HepG2 (cell line): ENCODE results near the gene SETD7. TPM values are rescaled to one million over a fixed set of nuclear protein-coding genes. Genes with fewer than 3 reads are reported as not detected.
A peak's percentile ranks its signal among the peaks of the same experiment; 100 is the strongest.

ENCODE experiments used
- AGO1 ChIP-seq: fragments of 200-400 bp; formaldehyde crosslinking; IDR thresholded peaks from 2 replicates; pipeline ENCODE4 v1.6.1; 2017; ENCODE audit warnings: mild to moderate bottlenecking, low read depth, low read length, moderate library complexity; ENCODE audit not compliant: poor library complexity, severe bottlenecking
- FOXK2 ChIP-seq: fragments of 450-650 bp; IDR thresholded peaks from 2 replicates; pipeline ENCODE4 v1.6.1; 2016
- GZF1 ChIP-seq: sonication (generic); formaldehyde crosslinking; IDR thresholded peaks from 2 replicates; pipeline ENCODE4 v1.5.1; 2020; ENCODE audit warnings: mild to moderate bottlenecking, missing genetic modification reagents
- HCFC1 ChIP-seq: fragments of 150-350 bp; IDR thresholded peaks from 2 replicates; pipeline ENCODE4 v1.6.1; 2014; ENCODE audit warnings: low read depth, low read length
- HDAC2 ChIP-seq: sonication (generic); formaldehyde crosslinking; IDR thresholded peaks from 2 replicates; pipeline ENCODE4 v1.4.0; 2020; ENCODE audit warnings: missing genetic modification reagents
- HOXA9 ChIP-seq: sonication (generic); formaldehyde crosslinking; IDR thresholded peaks from 2 replicates; pipeline ENCODE4 v1.8.1; 2022; ENCODE audit warnings: missing genetic modification reagents, mild to moderate bottlenecking, moderate library complexity, borderline replicate concordance
- ISX ChIP-seq: sonication (generic); formaldehyde crosslinking; conservative IDR thresholded peaks from 2 replicates; pipeline ENCODE4 v1.5.0; 2020; ENCODE audit warnings: missing genetic modification reagents
- MXD3 ChIP-seq: IDR thresholded peaks from 2 replicates; pipeline ENCODE4 v1.6.1; 2016; ENCODE audit warnings: mild to moderate bottlenecking, missing biosample characterization, missing genetic modification reagents
- MXD4 ChIP-seq: IDR thresholded peaks from 2 replicates; pipeline ENCODE4 v1.6.1; 2016; ENCODE audit warnings: mild to moderate bottlenecking, missing biosample characterization, missing genetic modification reagents
- MYC ChIP-seq: sonication (generic); formaldehyde crosslinking; IDR thresholded peaks from 2 replicates; pipeline ENCODE4 v1.9.0; 2021; ENCODE audit warnings: missing genetic modification reagents, borderline replicate concordance
- PLSCR1 ChIP-seq: sonication (generic); formaldehyde crosslinking; IDR thresholded peaks from 2 replicates; pipeline ENCODE4 v1.5.0; 2020; ENCODE audit warnings: missing genetic modification reagents, mild to moderate bottlenecking, borderline replicate concordance
- SMAD9 ChIP-seq: sonication (generic); formaldehyde crosslinking; IDR thresholded peaks from 2 replicates; pipeline ENCODE4 v1.5.1; 2020; ENCODE audit warnings: mild to moderate bottlenecking, missing genetic modification reagents
- SNAI1 ChIP-seq: sonication (generic); formaldehyde crosslinking; IDR thresholded peaks from 2 replicates; pipeline ENCODE4 v1.5.0; 2020; ENCODE audit warnings: mild to moderate bottlenecking, missing genetic modification reagents, borderline replicate concordance
- ZBTB3 ChIP-seq: sonication (generic); formaldehyde crosslinking; IDR thresholded peaks from 2 replicates; pipeline ENCODE4 v1.4.0; 2020; ENCODE audit warnings: low read depth, mild to moderate bottlenecking, moderate library complexity, missing genetic modification reagents, borderline replicate concordance
- ZMYM4 ChIP-seq: sonication (generic); formaldehyde crosslinking; IDR thresholded peaks from 2 replicates; pipeline ENCODE4 v1.8.1; 2023; ENCODE audit warnings: mild to moderate bottlenecking, missing genetic modification reagents
- ZNF124 ChIP-seq: sonication (generic); formaldehyde crosslinking; IDR thresholded peaks from 2 replicates; pipeline ENCODE4 v1.4.0; 2020; ENCODE audit warnings: missing genetic modification reagents
- ZNF136 ChIP-seq: sonication (generic); formaldehyde crosslinking; IDR thresholded peaks from 2 replicates; pipeline ENCODE4 v1.8.1; 2022; ENCODE audit warnings: low read depth, mild to moderate bottlenecking, moderate library complexity, missing genetic modification reagents
- ZNF24 ChIP-seq: fragments of 450-650 bp; IDR thresholded peaks from 2 replicates; pipeline ENCODE4 v1.6.1; 2017; ENCODE audit warnings: antibody characterized with exemption, mild to moderate bottlenecking
- ZNF317 ChIP-seq: sonication (generic); formaldehyde crosslinking; IDR thresholded peaks from 2 replicates; pipeline ENCODE4 v1.5.0; 2020; ENCODE audit warnings: mild to moderate bottlenecking, missing genetic modification reagents
- ZNF335 ChIP-seq: sonication (generic); formaldehyde crosslinking; IDR thresholded peaks from 2 replicates; pipeline ENCODE4 v1.4.0; 2020; ENCODE audit warnings: missing genetic modification reagents
- ZNF878 ChIP-seq: sonication (generic); formaldehyde crosslinking; IDR thresholded peaks from 2 replicates; pipeline ENCODE4 v1.8.1; 2023; ENCODE audit warnings: mild to moderate bottlenecking, missing genetic modification reagents, moderate library complexity
- ZSCAN31 ChIP-seq: sonication (generic); formaldehyde crosslinking; IDR thresholded peaks from 2 replicates; pipeline ENCODE4 v1.5.0; 2020; ENCODE audit warnings: low read depth, mild to moderate bottlenecking, missing genetic modification reagents
- polyA plus RNA-seq, 8 experiments: library from polyadenylated mRNA; depleted of rRNA in 3 of 8; stranded (reverse) in 7 of 8; unstranded in 1 of 8; fragments of >200 nt; fragmentation: Illumina TruSeq in 4 of 8; extraction: Trizol in 4 of 8; gene quantifications; 2 replicates each; pipeline versions ENCODE4 v1.2.1 to v1.2.3, GENCODE V29; 2011 to 2016; ENCODE audit warnings: low read depth in 4 of 8, missing spikeins in 1 of 8, mixed read lengths in 1 of 8; ENCODE audit not compliant: insufficient read depth in 1 of 8
- total RNA-seq, 5 experiments: library from RNA; depleted of rRNA; stranded (reverse); fragments of >200 nt; fragmentation: Illumina TruSeq; extraction: Trizol; gene quantifications; 2 replicates each; pipeline ENCODE4 v1.2.3, GENCODE V29; 2016; ENCODE audit warnings: low read depth in 1 of 5
- TF ChIP-seq, protein P1 (sequence below): sonication (generic); formaldehyde crosslinking; IDR thresholded peaks from 2 replicates; pipeline ENCODE4 v1.4.0; 2020; ENCODE audit warnings: missing genetic modification reagents
- TF ChIP-seq, protein P2 (sequence below): sonication (generic); formaldehyde crosslinking; IDR thresholded peaks from 2 replicates; pipeline ENCODE4 v1.4.0; 2020; ENCODE audit warnings: missing genetic modification reagents

The SETD7 gene
- total and polyA plus RNA-seq, 2 of the 13 experiments (the other 11 are each of a cell fraction or from before 2014, with no cell fraction given): 0.08 to 0.22 TPM

DNA sequence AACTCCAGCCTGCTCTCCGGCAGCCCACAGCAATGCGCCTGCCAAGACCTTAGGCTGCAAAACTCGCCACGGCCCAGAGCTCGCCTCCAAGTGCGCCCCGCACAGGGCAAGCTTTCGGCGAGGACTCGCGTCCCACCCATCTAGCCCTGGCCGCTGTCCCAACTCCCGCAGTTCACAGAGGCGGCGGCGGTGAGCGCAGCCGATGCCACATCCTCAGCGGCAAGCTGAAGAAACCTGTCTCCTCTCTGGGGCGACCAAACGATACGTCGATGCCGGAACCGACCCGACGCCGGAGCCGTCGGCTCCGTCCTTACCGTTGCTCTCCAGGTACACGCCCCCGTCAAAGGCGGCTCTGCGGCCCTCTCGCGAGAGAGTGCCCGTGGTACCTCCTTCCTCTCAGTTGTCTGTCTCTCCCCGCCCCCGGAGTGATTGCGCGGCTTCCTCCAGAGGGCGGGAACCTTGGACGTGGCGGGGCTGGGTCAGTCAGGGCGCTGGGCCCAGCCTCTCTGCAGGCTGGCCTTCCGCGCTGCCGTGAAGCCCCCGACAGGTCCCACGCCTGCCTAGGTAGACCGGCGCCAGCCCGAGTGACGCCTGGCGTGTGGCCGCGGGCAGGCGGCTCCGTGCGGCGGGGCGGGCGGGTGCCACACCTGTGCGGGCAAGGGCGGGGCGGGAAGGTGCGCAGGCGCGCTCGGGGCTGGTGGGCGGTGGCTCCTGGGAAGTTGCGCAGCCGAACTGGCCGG lies 102.5 kb downstream of the SETD7 start (continued):
- peak; percentile 35; the same call in 1 of the 2 replicates for TF ChIP-seq HCFC1
- 0 out of 2 replicates have a peak, but pooled peaks have one; percentile 37 for TF ChIP-seq MXD4 (CRISPR knock-in tag)
- TF ChIP-seq ZNF136 (CRISPR knock-in tag): peak; percentile 56; the same call in 1 of the 2 replicates
- peak; percentile 85 for TF ChIP-seq ZSCAN31 (CRISPR knock-in tag)
- peak; percentile 62 for TF ChIP-seq MYC (CRISPR knock-in tag)
- TF ChIP-seq PLSCR1: 0 out of 2 replicates have a peak, but pooled peaks have one; percentile 90
- TF ChIP-seq SNAI1 (CRISPR knock-in tag): no peak
- TF ChIP-seq ZNF24: no peak
- TF ChIP-seq, protein P1, sequence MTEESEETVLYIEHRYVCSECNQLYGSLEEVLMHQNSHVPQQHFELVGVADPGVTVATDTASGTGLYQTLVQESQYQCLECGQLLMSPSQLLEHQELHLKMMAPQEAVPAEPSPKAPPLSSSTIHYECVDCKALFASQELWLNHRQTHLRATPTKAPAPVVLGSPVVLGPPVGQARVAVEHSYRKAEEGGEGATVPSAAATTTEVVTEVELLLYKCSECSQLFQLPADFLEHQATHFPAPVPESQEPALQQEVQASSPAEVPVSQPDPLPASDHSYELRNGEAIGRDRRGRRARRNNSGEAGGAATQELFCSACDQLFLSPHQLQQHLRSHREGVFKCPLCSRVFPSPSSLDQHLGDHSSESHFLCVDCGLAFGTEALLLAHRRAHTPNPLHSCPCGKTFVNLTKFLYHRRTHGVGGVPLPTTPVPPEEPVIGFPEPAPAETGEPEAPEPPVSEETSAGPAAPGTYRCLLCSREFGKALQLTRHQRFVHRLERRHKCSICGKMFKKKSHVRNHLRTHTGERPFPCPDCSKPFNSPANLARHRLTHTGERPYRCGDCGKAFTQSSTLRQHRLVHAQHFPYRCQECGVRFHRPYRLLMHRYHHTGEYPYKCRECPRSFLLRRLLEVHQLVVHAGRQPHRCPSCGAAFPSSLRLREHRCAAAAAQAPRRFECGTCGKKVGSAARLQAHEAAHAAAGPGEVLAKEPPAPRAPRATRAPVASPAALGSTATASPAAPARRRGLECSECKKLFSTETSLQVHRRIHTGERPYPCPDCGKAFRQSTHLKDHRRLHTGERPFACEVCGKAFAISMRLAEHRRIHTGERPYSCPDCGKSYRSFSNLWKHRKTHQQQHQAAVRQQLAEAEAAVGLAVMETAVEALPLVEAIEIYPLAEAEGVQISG (CRISPR knock-in tag): peak; percentile 65
- peak; percentile 42; the same call in 1 of the 2 replicates for TF ChIP-seq ZNF878 (CRISPR knock-in tag)
- 0 out of 2 replicates have a peak, but pooled peaks have one; percentile 31 for TF ChIP-seq ISX
- TF ChIP-seq, protein P2, sequence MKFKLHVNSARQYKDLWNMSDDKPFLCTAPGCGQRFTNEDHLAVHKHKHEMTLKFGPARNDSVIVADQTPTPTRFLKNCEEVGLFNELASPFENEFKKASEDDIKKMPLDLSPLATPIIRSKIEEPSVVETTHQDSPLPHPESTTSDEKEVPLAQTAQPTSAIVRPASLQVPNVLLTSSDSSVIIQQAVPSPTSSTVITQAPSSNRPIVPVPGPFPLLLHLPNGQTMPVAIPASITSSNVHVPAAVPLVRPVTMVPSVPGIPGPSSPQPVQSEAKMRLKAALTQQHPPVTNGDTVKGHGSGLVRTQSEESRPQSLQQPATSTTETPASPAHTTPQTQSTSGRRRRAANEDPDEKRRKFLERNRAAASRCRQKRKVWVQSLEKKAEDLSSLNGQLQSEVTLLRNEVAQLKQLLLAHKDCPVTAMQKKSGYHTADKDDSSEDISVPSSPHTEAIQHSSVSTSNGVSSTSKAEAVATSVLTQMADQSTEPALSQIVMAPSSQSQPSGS (CRISPR knock-in tag): peak; percentile 4; the same call in 1 of the 2 replicates
- TF ChIP-seq SMAD9 (CRISPR knock-in tag): 0 out of 2 replicates have a peak, but pooled peaks have one; percentile 50
- peak; percentile 72 for TF ChIP-seq ZNF124 (CRISPR knock-in tag)
- TF ChIP-seq MXD3: peak; percentile 78; the same call in 1 of the 2 replicates
- TF ChIP-seq ZNF317 (CRISPR knock-in tag): 0 out of 2 replicates have a peak, but pooled peaks have one; percentile 20
- peak; percentile 79 for TF ChIP-seq AGO1
- TF ChIP-seq FOXK2: no peak
- peak; percentile 83 for TF ChIP-seq ZMYM4 (CRISPR knock-in tag)
- TF ChIP-seq HOXA9: peak; percentile 24
- TF ChIP-seq ZBTB3 (CRISPR knock-in tag): peak; percentile 67; the same call in 1 of the 2 replicates
- TF ChIP-seq GZF1 (CRISPR knock-in tag): no peak; the same call in 1 of the 2 replicates
- TF ChIP-seq HDAC2 (CRISPR knock-in tag): peak; percentile 55; the same call in 1 of the 2 replicates
- TF ChIP-seq ZNF335 (CRISPR knock-in tag): peak; percentile 81
